K562 (cell line): ENCODE data around the gene CCDC69. TPM values are rescaled to one million over a fixed set of nuclear protein-coding genes. Genes with fewer than 3 reads are reported as not detected.

Experiments
- ARNT ChIP-seq, 2 experiments: fragments of 450-650 bp; IDR thresholded peaks; 2 replicates each; pipeline ENCODE4 v1.6.1; 2016; ENCODE audit warnings: mild to moderate bottlenecking in 1 of 2
- CHD1 ChIP-seq: fragments of 200-600 bp; sonication (generic); IDR thresholded peaks from one replicate; pipeline ENCODE4 v1.6.1; 2012; ENCODE audit warnings: mild to moderate bottlenecking, moderate library complexity, low read length, inconsistent platforms
- CTBP1 ChIP-seq: fragments of 450-650 bp; IDR thresholded peaks from 2 replicates; pipeline ENCODE4 v1.6.1; 2016; ENCODE audit warnings: borderline replicate concordance
- DIDO1 ChIP-seq: fragments of 450-650 bp; IDR thresholded peaks from 2 replicates; pipeline ENCODE4 v1.6.1; 2016; ENCODE audit warnings: low read depth, missing biosample characterization, missing genetic modification characterization
- EGR1 ChIP-seq: fragments of 450-650 bp; conservative IDR thresholded peaks from 2 replicates; pipeline ENCODE4 v1.6.1; 2017; ENCODE audit warnings: mild to moderate bottlenecking
- HMG20A ChIP-seq: fragments of 450-650 bp; formaldehyde crosslinking; conservative IDR thresholded peaks from 2 replicates; pipeline ENCODE4 v1.4.0; 2020; ENCODE audit warnings: mild to moderate bottlenecking, mixed read lengths
- ILK ChIP-seq: fragments of 450-650 bp; IDR thresholded peaks from 2 replicates; pipeline ENCODE4 v1.6.1; 2016; ENCODE audit warnings: missing genetic modification characterization, low read depth, mild to moderate bottlenecking, missing compliant biosample characterization, moderate library complexity, borderline replicate concordance
- KDM4B ChIP-seq, 2 experiments: fragments of 450-650 bp in 1 of 2; sonication (generic) in 1 of 2; IDR thresholded peaks; 2 replicates each; pipeline ENCODE4 v1.6.1; 2016 to 2017; ENCODE audit warnings: borderline replicate concordance in 2 of 2, antibody characterized with exemption in 1 of 2, low read depth in 1 of 2, mild to moderate bottlenecking in 1 of 2
- MCM3 ChIP-seq: fragments of 450-650 bp; IDR thresholded peaks from 2 replicates; pipeline ENCODE4 v1.6.1; 2016
- MCM7 ChIP-seq, 2 experiments: fragments of 450-650 bp; IDR thresholded peaks; 2 replicates each; pipeline ENCODE4 v1.6.1; 2016 to 2018
- NEUROD1 ChIP-seq: fragments of 150-350 bp; IDR thresholded peaks from 2 replicates; pipeline ENCODE4 v1.6.1; 2014; ENCODE audit warnings: borderline replicate concordance, low read length, low read depth; ENCODE audit not compliant: partially characterized antibody
- NR3C1 ChIP-seq: sonication (generic); formaldehyde crosslinking; IDR thresholded peaks from 2 replicates; pipeline ENCODE4 v1.8.1; 2022; ENCODE audit warnings: missing genetic modification reagents
- PPARD ChIP-seq: fragments of 250-450 bp; sonication (Bioruptor Pico); IDR thresholded peaks from 2 replicates; pipeline ENCODE4 v1.8.0; 2022; ENCODE audit warnings: inconsistent platforms, mild to moderate bottlenecking, moderate library complexity
- PTBP1 ChIP-seq: fragments of 200-400 bp; formaldehyde crosslinking; IDR thresholded peaks from 2 replicates; pipeline ENCODE4 v1.6.1; 2017; ENCODE audit warnings: low read depth, low read length
- SPI1 ChIP-seq: IDR thresholded peaks from 2 replicates; pipeline ENCODE4 v1.6.1; 2011; ENCODE audit warnings: low read depth, low read length, control low read depth, borderline replicate concordance
- STAG1 ChIP-seq: sonication (generic); formaldehyde crosslinking; IDR thresholded peaks from 2 replicates; pipeline ENCODE4 v1.5.0; 2020; ENCODE audit warnings: missing genetic modification reagents, borderline replicate concordance
- TCF3 ChIP-seq: sonication (generic); formaldehyde crosslinking; IDR thresholded peaks from 2 replicates; pipeline ENCODE4 v1.4.0; 2020; ENCODE audit warnings: mild to moderate bottlenecking, missing genetic modification reagents
- WHSC1 ChIP-seq: IDR thresholded peaks from one replicate; pipeline ENCODE4 v1.6.1; 2012; ENCODE audit warnings: low read length, control low read depth, inconsistent platforms
- ZC3H4 ChIP-seq: sonication (generic); formaldehyde crosslinking; IDR thresholded peaks from 2 replicates; pipeline ENCODE4 v1.9.0; 2021; ENCODE audit warnings: missing genetic modification reagents, borderline replicate concordance
- ZEB2 ChIP-seq: fragments of 450-650 bp; IDR thresholded peaks from 2 replicates; pipeline ENCODE4 v1.6.1; 2016
- ZNF140 ChIP-seq: fragments of 250-450 bp; sonication (Bioruptor Pico); IDR thresholded peaks from 2 replicates; pipeline ENCODE4 v1.8.0; 2021; ENCODE audit warnings: moderate library complexity, mild to moderate bottlenecking, inconsistent platforms
- ZNF507 ChIP-seq: conservative IDR thresholded peaks from 2 replicates; pipeline ENCODE4 v1.6.1; 2017; ENCODE audit warnings: missing genetic modification characterization, missing compliant biosample characterization
- polyA plus RNA-seq, 8 experiments: library from polyadenylated mRNA; depleted of rRNA in 4 of 8; stranded (reverse) in 5 of 8; unstranded in 3 of 8; fragments of >200 nt; fragmentation: Nextera tagmentation in 2 of 8; fragmentation: Illumina TruSeq in 1 of 8; extraction: Ambion mirVana in 2 of 8; extraction: Trizol in 1 of 8; gene quantifications; 2 replicates each; pipeline versions ENCODE4 v1.2.1 to v1.2.3, GENCODE V29; 2011 to 2014; ENCODE audit warnings: inconsistent platforms in 1 of 8, missing spikeins in 1 of 8
- total RNA-seq, 7 experiments: library from RNA; depleted of rRNA in 6 of 7; stranded (reverse); fragments of >200 nt in 6 of 7; fragmentation: Illumina TruSeq in 2 of 7; extraction: Trizol in 2 of 7; gene quantifications; 2 replicates each; pipeline versions ENCODE4 v1.2.1 to v1.2.3, GENCODE V29; 2011 to 2021; ENCODE audit warnings: low replicate concordance in 1 of 7
- TF ChIP-seq, protein P1 (sequence below): fragments of 250-450 bp; sonication (Bioruptor Pico); IDR thresholded peaks from 2 replicates; pipeline ENCODE4 v1.4.0; 2020
- TF ChIP-seq, protein P2 (sequence below): sonication (generic); formaldehyde crosslinking; IDR thresholded peaks from 2 replicates; pipeline ENCODE4 v1.8.1; 2023; ENCODE audit warnings: mild to moderate bottlenecking, missing genetic modification reagents
- TF ChIP-seq, protein P3 (sequence below), 2 experiments: fragments of 450-650 bp in 1 of 2; sonication (generic) in 1 of 2; formaldehyde crosslinking in 1 of 2; IDR thresholded peaks in 1 of 2; conservative IDR thresholded peaks in 1 of 2; 2 replicates each; pipeline versions ENCODE4 v1.6.1 to v1.8.1; 2016 to 2023; ENCODE audit warnings: mild to moderate bottlenecking in 2 of 2, moderate library complexity in 2 of 2, inconsistent platforms in 1 of 2, missing genetic modification reagents in 1 of 2

The CCDC69 gene
- total and polyA plus RNA-seq, 9 of the 15 experiments (the other 6 are each of a cell fraction or from before 2014, with no cell fraction given): 0.65 to 12.2 (median 7.6) TPM

DNA sequence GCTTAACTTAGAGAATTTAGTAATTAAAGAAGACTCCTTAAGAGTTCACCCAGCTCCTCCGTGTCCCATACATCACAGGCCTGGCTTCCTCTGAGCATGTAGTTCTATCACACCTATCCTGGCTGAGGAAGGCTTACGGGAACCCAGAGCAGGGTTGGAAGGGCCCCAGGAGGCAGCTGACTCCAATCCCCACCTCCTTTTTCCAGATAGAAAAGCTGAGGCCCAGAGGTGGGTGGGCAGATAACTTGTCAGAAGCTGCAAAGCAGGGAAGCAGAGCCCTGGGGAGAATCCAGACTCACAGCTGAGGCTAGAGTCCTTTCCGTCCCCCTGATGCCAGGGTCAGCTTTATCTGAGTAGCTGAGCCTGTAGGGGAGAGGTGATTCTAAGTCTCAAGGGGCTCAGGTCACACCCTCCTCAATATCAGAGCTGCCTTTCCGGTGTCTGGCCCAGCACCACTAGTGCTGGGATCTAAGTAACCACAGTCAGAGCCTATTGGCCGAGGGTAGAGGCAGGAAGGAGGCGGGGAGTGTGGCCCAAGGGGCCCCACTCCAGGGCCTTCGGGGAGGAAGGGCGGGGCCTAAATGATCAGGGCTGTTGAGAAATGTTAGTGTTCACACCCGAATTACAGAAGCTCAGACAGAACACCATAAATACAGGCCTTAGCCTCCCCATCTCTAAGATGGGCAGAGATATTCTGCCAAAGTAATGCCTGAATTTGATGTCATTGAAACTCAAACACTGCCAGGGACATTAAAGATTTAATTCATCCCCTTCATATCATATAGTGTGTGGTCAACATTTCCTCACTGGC lies 9.9 kb downstream of the CCDC69 start (continued):
- TF ChIP-seq, protein P1, sequence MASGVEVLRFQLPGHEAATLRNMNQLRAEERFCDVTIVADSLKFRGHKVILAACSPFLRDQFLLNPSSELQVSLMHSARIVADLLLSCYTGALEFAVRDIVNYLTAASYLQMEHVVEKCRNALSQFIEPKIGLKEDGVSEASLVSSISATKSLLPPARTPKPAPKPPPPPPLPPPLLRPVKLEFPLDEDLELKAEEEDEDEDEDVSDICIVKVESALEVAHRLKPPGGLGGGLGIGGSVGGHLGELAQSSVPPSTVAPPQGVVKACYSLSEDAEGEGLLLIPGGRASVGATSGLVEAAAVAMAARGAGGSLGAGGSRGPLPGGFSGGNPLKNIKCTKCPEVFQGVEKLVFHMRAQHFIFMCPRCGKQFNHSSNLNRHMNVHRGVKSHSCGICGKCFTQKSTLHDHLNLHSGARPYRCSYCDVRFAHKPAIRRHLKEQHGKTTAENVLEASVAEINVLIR (CRISPR knock-in tag): peak; percentile 26; the same call in 1 of the 2 replicates
- TF ChIP-seq ZC3H4 (CRISPR knock-in tag): no peak
- TF ChIP-seq DIDO1 (tag): no peak
- TF ChIP-seq, protein P2, sequence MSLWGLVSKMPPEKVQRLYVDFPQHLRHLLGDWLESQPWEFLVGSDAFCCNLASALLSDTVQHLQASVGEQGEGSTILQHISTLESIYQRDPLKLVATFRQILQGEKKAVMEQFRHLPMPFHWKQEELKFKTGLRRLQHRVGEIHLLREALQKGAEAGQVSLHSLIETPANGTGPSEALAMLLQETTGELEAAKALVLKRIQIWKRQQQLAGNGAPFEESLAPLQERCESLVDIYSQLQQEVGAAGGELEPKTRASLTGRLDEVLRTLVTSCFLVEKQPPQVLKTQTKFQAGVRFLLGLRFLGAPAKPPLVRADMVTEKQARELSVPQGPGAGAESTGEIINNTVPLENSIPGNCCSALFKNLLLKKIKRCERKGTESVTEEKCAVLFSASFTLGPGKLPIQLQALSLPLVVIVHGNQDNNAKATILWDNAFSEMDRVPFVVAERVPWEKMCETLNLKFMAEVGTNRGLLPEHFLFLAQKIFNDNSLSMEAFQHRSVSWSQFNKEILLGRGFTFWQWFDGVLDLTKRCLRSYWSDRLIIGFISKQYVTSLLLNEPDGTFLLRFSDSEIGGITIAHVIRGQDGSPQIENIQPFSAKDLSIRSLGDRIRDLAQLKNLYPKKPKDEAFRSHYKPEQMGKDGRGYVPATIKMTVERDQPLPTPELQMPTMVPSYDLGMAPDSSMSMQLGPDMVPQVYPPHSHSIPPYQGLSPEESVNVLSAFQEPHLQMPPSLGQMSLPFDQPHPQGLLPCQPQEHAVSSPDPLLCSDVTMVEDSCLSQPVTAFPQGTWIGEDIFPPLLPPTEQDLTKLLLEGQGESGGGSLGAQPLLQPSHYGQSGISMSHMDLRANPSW (CRISPR knock-in tag): no peak
- no peak for TF ChIP-seq KDM4B (IDR thresholded peaks at IDR 0.05; ENCODE audit: borderline replicate concordance in 2 of 2, low read depth in 1 of 2)
- 0 out of 2 replicates have a peak, but pooled peaks have one; percentile 11 for TF ChIP-seq EGR1
- TF ChIP-seq SPI1: peak; percentile 28; the same call in 1 of the 2 replicates
- TF ChIP-seq ZNF507 (tag): no peak
- no peak for TF ChIP-seq MCM7 (IDR thresholded peaks at IDR 0.05)
- no peak for TF ChIP-seq HMG20A (CRISPR knock-in tag)
- no peak for TF ChIP-seq ZNF140 (CRISPR knock-in tag)
- no peak for TF ChIP-seq ILK (tag)
- 0 out of 2 replicates have a peak, but pooled peaks have one; percentile 61 for TF ChIP-seq CTBP1
- TF ChIP-seq WHSC1: no peak
- TF ChIP-seq PTBP1: no peak
- no peak for TF ChIP-seq STAG1
- peak; percentile 54 for TF ChIP-seq NEUROD1
- TF ChIP-seq, protein P3, sequence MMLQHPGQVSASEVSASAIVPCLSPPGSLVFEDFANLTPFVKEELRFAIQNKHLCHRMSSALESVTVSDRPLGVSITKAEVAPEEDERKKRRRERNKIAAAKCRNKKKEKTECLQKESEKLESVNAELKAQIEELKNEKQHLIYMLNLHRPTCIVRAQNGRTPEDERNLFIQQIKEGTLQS (IDR thresholded peaks at IDR 0.05): no peak
- TF ChIP-seq, protein P3 (CRISPR knock-in tag; conservative IDR thresholded peaks at IDR 0.05): no peak
- no peak for TF ChIP-seq TCF3 (CRISPR knock-in tag)
- TF ChIP-seq PPARD (CRISPR knock-in tag): no peak
- TF ChIP-seq MCM3: no peak
- TF ChIP-seq NR3C1 (CRISPR knock-in tag): no peak
- TF ChIP-seq ARNT (IDR thresholded peaks at IDR 0.05): 0 out of 4 replicates have a peak, but pooled peaks of 1 of the 2 experiments have one; percentile 57
- TF ChIP-seq ZEB2: peak; percentile 22; the same call in 1 of the 2 replicates
- no peak for TF ChIP-seq CHD1
